ENCODE data around the gene HSD3B7.
A peak's percentile ranks its signal among the peaks of the same experiment; 100 is the strongest.

Gene HSD3B7

DNA sequence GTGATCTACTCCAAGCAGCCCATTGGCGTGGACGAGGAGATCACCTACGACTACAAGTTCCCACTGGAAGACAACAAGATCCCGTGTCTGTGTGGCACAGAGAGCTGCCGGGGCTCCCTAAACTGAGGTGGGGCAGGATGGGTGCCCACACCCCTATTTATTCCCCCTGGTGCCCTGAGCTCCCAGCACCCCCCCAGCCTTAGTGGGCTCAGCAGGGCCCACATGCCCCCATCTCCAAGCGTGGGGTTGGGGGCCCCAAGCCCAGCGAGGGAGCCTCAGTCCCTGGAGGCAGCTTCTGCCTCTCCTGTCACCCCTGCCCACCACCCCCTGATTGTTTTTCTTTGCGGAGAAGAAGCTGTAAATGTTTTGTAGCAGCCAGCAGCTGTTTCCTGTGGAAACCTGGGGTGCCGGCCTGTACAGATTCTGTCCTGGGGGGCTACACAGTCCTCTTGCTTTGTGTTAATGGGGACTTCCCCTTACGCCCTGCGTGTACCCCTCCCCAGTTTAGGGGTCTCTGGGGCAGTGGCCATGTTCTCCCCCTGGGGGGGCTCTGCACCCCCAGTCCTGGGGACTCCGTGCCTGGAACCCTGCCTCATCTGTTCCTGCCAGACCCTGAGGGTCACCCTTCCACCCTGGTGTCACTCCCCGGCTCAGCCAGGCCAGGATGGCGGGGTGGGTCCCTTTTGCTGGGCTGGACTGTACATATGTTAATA is 953 bp upstream of the HSD3B7 start:
- DNase-seq, result no peak

DNA sequence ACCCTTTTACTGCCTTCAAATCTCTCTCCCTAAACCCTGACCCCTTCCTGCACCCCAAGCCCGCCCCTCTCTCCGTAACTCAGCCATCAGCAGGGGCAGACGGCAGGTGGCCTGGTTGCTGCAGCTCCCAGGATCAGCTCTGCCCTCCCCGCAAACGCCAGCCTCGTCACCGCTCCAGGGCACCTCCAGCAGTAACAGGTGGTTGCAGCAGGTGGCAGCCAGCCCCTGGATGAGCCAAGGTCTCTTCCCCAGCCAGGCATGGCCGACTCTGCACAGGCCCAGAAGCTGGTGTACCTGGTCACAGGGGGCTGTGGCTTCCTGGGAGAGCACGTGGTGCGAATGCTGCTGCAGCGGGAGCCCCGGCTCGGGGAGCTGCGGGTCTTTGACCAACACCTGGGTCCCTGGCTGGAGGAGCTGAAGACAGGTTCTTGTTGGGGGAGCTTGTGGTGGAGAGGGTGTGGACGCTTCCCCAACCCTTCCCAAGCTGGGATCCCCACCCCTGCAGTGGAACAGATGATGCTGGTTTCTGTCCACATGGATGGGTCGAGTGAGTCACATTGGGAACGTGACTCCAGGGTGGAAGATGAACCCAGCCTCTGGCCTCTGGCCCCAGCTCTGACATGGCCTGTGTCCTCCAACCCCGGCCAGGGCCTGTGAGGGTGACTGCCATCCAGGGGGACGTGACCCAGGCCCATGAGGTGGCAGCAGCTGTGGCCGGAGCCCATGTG is 558 bp downstream of the HSD3B7 start:
- DNase-seq, result peak; percentile 0

DNA sequence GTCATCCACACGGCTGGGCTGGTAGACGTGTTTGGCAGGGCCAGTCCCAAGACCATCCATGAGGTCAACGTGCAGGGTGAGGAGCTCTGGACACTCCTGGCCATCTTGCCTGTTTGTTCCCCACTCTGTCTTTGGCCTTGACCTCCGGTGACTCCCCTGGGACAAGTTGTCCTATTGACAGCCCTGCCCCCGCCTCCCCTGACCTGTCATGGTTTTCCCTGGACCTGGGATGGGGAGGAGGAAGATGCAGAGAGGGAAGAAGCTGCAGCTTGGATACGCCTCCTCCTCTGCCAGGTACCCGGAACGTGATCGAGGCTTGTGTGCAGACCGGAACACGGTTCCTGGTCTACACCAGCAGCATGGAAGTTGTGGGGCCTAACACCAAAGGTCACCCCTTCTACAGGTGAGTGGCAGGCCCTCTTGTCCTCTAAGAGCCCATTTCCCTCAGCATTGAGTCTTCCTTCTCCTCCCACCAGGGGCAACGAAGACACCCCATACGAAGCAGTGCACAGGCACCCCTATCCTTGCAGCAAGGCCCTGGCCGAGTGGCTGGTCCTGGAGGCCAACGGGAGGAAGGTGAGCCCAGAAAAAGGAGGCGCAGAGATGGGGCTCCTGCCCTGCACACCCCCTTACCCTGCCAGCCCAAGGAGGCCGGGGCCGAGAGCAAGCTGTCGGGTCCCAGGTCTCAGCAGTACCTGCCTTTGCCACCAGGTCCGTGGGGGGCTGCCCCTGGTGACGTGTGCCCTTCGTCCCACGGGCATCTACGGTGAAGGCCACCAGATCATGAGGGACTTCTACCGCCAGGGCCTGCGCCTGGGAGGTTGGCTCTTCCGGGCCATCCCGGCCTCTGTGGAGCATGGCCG is 1.4 kb downstream of the HSD3B7 start:
- no peak for DNase-seq

DNA sequence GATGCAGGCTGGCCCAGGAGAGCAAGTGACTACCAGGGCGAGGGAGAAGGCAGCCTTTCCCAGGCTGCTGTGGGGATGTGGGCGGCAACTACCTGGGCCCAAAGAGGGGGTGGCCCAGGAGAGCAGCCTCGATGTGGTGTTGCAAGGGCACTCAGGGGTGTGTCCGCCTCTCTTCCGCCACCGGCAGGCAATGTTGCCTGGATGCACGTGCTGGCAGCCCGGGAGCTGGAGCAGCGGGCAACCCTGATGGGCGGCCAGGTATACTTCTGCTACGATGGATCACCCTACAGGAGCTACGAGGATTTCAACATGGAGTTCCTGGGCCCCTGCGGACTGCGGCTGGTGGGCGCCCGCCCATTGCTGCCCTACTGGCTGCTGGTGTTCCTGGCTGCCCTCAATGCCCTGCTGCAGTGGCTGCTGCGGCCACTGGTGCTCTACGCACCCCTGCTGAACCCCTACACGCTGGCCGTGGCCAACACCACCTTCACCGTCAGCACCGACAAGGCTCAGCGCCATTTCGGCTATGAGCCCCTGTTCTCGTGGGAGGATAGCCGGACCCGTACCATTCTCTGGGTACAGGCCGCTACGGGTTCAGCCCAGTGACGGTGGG is 2.7 kb downstream of the HSD3B7 start:
- no peak for DNase-seq

DNA sequence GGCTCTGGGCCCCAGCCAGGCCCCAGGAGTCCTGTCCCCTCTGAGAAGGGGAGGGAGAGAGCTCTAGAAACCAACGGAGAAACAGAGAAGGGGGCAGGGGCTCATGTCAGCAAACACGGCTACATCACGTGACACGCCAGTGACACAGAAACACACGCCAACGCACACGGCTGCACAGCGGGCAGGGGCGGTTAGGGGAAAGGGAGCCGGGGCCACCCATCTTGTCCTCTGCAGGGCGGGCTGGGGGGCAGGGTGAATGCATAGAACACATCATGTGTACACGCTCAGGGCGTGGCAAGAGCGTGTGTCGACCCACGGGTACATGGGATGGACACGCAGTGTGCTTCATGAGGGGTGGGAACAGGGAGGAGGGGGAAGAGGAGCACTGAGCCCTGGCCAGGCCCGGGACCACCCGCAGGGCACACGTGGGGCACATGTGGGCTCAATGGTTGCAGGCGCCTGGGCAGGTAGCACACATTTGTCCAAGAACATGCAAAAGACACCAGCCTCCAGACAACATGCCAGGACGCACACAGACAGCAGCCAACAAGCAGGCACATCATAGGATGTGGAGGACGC is 4.6 kb downstream of the HSD3B7 start:
- DNase-seq, result no peak

DNA sequence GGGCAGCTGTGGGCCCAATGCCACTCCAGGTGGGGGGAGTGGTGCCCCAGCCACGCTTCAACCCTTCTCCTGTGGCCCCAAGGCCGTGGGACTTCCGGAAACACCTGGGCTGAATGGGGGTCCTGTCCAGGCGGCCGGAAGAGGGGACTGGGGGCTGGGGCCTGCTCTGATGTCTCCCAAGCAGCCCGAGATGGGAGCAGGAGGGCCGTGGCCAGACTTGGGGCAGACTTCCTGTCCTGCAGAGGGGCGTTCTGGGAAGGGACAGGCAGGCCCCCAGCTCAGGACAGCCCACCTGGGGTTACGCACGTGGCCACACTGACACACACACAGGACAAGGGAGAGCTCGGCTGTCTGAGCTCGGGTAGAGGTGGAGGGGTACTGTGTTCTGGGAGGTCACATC is 5.1 kb downstream of the HSD3B7 start:
- no peak for DNase-seq

DNA sequence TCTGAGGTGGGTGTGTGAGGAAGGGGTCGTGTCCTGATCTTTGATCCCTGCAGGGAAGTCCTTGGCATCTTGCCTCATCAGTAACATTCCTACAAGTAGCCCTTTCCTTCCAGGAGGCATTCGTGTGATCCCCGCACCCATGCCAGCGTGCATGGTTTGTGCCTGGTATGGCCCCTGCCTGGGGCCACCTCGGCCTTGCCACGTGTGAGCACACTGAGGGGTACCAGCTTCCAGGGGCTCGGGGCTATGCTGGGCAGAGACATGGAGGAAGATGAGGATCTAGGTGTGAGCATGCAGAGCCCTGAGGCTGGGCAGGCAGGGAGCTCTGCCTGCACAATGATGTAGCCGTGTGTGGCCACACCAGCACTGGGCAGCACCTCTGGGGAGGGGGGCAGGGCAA is 6.0 kb downstream of the HSD3B7 start:
- DNase-seq, result no peak

DNA sequence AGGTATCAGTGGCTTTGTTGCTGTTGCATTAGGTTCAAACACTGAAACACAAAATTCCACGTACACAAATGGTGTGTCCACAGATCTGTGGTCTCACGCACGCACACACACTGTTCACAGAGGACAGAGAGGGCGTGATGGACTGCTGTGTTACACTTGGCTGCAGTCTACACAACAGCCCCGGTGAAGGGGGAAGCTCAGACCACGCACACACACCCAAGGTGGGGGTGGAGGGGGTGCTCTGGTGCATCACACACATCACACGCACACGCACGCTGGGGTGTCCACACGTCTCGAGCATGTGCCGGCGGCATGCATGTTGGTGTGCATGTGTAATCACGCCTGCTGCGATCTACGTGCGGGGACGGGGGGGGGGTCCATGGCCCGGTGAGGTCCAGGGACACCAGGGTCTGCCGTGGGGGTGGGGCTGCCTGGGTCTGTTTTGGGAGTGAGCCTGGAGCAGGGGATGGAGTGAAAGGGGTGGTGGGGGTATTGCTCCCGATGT is 7.3 kb downstream of the HSD3B7 start:
- no peak for DNase-seq

DNA sequence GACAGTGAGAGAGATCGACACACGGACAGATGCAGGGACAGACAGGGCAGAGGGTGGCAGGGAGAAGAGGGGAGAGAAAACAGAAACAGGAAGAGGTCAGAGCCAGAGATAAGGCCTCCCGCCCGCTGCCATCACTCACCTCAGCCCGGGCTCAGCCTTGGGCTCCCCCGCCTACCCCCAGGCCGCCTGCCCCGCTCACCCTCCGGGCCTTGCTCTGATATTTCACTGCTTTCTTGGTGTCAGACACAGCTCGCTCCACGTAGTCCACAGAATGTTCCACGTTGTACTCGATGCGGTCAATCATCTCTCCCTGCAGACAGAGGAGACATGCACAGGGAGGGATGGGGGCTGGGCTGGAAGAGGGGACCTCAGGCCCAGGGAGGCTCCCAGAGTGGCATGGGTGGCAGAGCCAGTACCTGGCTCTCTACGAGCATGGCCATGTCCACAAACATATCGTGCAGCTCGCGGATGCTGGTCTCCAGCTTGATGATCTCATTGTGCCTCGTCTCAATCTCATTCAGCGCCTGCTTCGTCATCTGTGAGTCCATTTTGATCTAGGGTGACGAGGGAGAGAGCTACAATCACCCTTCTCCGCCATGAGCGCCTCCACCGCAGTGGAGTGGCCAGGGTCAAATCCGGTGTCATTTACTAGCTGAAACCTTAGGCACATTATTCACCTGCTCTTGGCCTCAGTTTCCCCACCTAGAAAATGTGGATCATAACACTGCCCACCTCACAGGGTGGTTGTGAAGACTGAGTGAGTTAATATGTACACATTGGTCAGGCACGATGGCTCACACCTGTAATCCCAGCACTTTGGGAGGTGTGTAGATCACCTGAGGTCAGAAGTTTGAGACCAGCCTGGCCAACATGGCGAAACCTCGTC is 8.2 kb downstream of the HSD3B7 start:
- DNase-seq, result no peak

DNA sequence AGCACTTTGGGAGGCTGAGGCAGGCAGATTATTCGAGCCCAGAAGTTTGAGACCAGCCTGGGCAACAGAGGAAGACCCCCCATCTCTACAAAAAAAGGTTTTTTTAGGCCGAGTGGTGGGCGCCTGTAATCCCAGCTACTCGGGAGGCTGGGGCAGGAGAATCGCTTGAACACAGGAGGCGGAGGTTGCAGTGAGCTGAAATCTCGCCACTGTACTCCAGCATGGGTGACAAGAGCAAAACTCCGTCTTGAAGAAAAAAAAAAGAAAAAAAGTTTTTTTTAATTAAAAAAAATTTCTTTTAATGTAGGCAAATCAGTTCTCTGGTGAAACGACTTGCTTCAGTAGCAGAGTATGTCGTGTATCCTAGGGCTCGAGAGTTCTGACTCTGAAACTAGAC is 10.9 kb downstream of the HSD3B7 start:
- DNase-seq, result no peak

DNA sequence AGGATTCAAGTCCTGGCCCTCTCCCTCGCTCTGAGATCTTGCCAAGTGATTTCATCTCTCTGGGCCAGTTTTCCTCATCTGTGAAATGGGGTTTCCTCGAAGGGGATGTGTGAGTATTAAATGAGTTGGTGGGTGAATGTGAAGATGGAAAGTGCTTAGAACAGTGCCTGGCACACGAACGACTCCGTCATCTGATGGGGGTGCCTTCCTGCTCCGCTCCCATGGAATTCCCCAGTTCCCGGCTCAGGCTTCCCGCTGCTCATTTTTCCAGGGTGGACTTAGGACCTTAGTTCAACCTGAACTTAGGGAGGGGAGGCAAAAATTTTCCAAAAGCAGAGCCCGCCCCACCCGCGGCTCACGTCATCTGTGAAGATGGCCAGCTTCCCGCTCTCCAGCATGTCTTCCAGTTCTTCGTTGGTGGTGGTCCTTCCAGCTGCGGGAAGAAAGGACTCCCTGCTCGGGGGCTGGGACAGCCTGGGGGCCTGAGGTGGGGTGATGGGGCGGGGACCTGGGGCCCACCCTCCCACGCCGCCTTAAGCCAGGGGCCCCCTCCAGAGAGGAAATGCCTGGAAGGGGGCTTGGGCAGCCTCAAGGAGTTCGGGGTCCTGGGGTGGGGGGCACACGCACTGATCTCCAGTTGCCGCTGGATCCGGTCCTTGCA is 11.4 kb downstream of the HSD3B7 start:
- DNase-seq, result no peak

DNA sequence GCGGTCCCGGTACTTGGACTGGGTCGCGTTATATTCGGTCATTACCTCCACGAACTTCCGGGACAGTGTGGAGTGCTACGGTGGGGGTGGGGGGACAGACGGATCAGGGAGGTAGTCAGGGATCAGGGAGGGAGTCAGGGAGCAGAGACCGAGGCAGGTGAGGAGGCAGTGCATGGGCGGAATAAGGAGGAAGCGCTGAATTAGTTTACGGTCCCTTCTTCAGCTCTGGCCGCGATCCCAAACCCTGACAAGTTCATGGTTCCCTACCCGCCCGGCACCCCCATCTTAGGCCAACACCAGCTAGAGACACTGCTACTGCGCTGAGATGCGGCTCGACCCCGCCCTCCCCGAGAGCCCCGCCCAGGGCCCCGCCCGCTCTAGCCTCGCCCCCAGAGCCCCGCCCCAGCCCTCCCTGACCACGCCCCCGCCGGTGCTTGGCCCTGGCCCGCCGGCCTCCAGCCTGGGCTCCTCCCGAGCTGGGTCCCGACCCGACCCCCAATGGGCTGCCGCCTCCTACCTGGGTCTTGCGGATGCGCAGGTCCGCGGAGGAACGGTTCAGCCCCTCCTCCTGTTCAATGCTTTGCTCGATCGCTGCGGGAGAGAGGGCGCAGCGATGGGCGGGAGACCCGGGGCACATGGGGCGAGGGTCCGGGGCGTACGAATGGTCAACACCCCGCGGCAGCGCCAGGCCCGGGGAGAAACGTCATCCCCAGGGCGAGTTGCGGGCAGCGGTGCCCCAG is 12.1 kb downstream of the HSD3B7 start:
- peak; percentile 1 for DNase-seq

DNA sequence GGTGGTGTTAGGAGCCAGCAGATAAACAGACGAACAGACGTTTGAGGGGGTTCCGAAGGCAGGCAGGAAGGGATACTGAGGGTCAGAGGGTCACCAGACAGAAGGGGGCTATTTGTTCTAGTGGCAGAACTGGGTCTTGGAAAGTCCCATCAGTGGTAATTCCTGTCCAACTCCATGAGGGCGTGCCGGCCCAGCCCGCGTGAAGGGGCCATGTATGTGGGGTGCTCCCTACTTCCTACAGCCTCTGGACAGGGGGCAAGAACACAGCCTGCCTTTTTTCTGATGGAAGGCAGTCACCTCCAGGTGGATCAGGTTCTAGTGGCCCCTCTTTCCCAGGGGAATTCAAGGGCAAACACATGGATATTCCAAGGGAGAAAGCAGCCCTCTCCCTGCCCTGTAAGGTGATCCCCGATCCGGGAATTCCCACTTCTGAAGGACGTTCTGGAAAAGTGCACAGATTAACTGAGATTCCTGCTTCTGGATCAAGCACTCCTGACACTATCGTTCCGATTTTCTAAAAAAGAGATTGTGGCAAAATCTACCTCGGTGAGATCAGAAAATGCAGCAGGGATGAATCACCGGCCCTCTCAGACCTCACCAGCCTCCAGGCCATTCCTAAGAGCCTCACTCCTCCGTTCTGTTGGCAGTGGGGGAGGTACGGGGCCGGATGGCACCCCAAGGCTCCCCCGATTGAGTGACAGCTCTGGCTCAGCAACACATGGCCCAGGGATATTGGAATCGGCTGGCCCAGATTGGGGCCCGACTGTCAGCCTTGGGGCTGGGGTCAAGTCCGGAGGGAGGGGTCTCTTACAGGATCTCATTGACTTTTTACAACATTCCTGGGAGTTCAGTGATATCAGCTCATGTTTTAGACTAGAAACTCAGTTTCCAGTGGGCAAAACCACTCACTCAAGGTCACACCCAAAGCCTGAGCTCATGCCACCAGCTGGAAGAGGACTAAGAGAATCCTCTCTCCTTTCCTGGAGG is 13.0 kb downstream of the HSD3B7 start:
- DNase-seq, result no peak

DNA sequence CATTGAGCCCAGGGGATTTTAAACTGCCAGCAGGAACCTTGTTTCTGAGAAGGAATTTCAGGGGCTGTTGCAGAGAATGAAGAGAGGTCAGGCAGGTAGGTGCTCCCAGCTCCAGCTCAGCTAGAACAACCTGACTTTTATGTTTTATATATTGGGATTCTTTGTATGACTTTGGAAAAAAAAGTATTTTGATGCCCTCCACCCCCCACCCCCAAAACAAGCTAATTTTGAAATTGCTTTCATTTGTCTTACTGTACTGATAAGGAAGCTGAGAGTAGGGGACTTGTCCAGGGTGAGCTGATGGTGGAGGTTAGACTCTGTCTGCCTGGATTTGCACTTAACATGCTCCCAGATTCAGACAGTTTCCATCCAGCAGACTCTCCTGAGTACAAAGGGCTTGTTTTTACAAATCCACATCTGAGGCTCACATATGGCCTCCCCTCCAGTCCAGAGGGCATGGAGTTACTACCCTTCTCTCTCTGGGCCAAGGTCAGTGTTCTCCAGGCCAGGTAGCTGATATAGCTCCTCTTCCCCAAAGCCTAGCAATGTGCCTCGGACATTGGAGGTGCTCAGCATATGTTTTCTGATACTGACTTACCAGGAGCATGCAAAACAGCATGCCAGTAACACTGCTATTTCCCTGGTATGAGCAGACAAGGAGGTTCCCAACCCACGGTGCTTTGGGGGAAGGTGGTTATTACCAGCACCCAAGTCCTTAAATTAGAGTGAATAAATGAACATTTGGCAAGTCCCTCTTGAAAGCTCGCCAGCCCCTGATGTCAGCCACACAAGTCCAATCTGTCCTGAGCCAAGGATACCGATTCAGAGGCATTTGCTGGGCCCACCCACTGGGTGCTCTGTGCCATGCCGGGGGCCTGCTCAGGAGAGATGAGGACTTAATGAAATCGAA is 14.1 kb downstream of the HSD3B7 start:
- no peak for DNase-seq

DNA sequence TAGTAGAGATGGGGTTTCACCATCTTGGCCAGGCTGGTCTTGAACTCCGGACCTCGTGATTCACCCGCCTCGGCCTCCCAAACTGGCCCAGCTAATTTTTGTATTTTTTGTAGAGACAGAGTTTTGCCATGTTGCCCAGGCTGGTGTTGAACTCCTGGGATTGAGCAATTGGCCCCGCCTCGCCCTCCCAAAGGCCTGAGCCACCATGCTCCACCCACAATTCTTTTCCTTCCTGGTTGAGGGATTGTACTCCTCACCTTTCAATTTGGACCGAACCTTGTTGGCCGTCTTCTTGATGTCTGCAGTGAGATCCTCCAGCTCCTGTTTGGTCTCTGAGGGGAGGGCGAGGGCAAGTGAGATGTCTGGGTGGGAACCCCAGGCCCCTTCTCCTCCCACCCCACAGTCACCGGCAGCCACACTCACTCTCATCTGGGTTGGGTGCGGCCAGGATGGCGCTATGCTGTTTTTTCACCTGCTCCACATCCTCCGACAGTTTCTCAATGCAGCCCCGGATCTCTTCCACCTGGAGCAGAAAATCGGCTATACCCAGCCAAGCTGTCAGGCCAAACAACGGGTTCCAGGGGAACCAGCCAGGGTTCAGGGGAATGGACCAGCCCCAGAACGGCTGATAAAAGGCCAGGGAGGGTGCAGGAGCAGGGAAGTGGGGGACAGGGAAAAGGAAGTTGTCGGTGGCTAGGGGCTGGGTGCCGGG is 15.8 kb downstream of the HSD3B7 start:
- no peak for DNase-seq

DNA sequence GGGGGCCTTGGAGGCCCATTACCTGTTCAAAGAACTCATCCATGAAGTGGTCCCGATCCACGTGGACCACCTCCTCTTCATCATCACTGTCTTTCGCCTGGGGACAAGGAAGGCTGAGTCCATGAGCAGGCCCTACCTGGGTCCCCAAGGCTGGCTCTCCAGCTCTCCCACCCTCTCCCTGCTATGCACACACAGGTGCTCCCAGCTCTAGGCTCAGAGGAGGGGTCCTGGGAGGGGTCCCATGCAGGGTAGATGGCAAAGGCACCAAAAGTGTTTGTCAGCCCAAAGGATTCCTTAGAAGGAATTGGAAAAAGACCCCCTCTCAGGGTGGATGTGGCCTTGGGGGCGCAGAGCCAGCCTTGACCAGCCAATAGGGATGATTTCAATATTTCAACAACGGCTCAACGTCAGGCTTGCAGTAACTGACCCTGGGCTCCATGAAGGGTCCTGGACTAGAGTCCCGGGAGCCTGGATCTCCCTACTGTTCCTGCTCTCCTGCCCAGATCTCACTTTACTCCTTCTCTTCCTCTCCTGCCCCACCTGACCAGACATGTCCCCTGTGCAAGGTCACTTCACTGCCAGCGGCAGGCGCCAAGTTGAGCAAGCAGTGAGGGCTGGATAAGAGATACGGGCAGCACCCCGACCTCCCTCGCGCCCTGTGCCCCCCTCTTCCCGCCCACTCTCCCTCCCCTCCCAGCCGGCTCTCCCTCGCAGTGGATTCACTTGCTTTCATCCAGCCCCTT is 16.7 kb downstream of the HSD3B7 start:
- DNase-seq, result no peak
